Lung (tissue), 12 donors: Measurements from ENCODE around the gene TOMM40L. TPM values are rescaled to one million over a fixed set of nuclear protein-coding genes. Genes with fewer than 3 reads are reported as not detected.
A peak's percentile ranks its signal among the peaks of the same experiment; 100 is the strongest.

Experiments
- ATAC-seq: fragments of 200-7000 bp; cut with Tn5 transposase; one replicate; pipeline ENCODE4 v1.9.1; 2020; ENCODE audit warnings: moderate number of reproducible peaks; ENCODE audit not compliant: insufficient read depth, low FRiP score
- DNase-seq, 3 donors: peaks; one replicate each; pipeline ENCODE4 v3.0.0-alpha.2; 2013 to 2017
- H3K27ac ChIP-seq, 2 donors: one replicate each; pipeline ENCODE4 v1.5.1; 2013; ENCODE audit warnings: mild to moderate bottlenecking in 2 of 2, moderate library complexity in 2 of 2, control low read depth in 1 of 2, inconsistent platforms in 1 of 2, low read depth in 1 of 2, low read length in 1 of 2
- H3K27me3 ChIP-seq, 3 donors: one replicate each; pipeline ENCODE4 v1.5.1; 2013; ENCODE audit warnings: low read length in 2 of 3; ENCODE audit not compliant: control insufficient read depth in 3 of 3, insufficient read depth in 3 of 3
- H3K36me3 ChIP-seq, 4 donors: one replicate each; pipeline ENCODE4 v1.5.1; 2013; ENCODE audit warnings: low read length in 4 of 4, mild to moderate bottlenecking in 1 of 4, moderate library complexity in 1 of 4; ENCODE audit not compliant: control insufficient read depth in 4 of 4, insufficient read depth in 4 of 4
- H3K4me1 ChIP-seq, 5 donors: one replicate each; pipeline ENCODE4 v1.5.1; 2013; ENCODE audit warnings: low read length in 5 of 5, mild to moderate bottlenecking in 2 of 5, moderate library complexity in 1 of 5; ENCODE audit not compliant: control insufficient read depth in 5 of 5, insufficient read depth in 5 of 5
- H3K4me3 ChIP-seq: one replicate; pipeline ENCODE4 v1.5.1; 2013; ENCODE audit warnings: mild to moderate bottlenecking, control low read depth, moderate library complexity
- H3K9ac ChIP-seq, 2 donors: one replicate each; pipeline ENCODE4 v1.5.1; 2013; ENCODE audit warnings: low read length in 2 of 2, control low read depth in 1 of 2; ENCODE audit not compliant: insufficient read depth in 1 of 2
- H3K9me3 ChIP-seq, 4 donors: one replicate each; pipeline ENCODE4 v1.5.1; 2013; ENCODE audit warnings: low read length in 3 of 4, mild to moderate bottlenecking in 1 of 4, moderate library complexity in 1 of 4; ENCODE audit not compliant: control insufficient read depth in 4 of 4, insufficient read depth in 3 of 4
- CTCF ChIP-seq: IDR thresholded peaks from 2 replicates; pipeline ENCODE4 v1.5.1; 2012; ENCODE audit warnings: mild to moderate bottlenecking; ENCODE audit errors: control extremely low read depth, extremely low read depth
- WGBS, 2 donors: extraction: QIAGEN DNeasy Blood & Tissue Kit; methylation state at CpG; one replicate each; pipeline ENCODE4 v1.1.7; 2013; 5-methylcytosine and 5-hydroxymethylcytosine counted together
- polyA plus RNA-seq, 2 donors: library from polyadenylated mRNA; stranded (reverse); fragments of 200-250 nt; gene quantifications; one replicate each; pipeline ENCODE4 v1.2.1, GENCODE V29; 2013
- total RNA-seq, 2 donors: library from RNA; depleted of rRNA in 1 of 2; stranded (reverse); fragments of >200 nt in 1 of 2; gene quantifications; one replicate each; pipeline ENCODE4 v1.2.1, GENCODE V29; 2014 to 2021
- donor health status: control.
- donor health status: control.
- donor health status: Bipolar disorder and iron deficiency.
- donor health status: healthy.
- donor health status: DM: yes; HTN: yes; CAD: no.

Gene TOMM40L
- total and polyA plus RNA-seq, 4 donors: 4.9 to 13.0 (median 9.0) TPM

GRCh38 chr1:161225178-161225533 is 704 bp upstream of the TOMM40L start:
- H3K4me3 ChIP-seq: no peak overlapping the region
- peak overlapping the region; percentile 26 to 62 for H3K27ac ChIP-seq
- no peak overlapping the region for H3K9ac ChIP-seq
- TF ChIP-seq CTCF: no peak
- H3K9me3 ChIP-seq: no peaks in the 10 kb centered on the region
- DNase-seq (no peak), ATAC-seq (no peak)
- H3K36me3 ChIP-seq: peaks cover 9 to 20% (median 13%) of the 10 kb centered on the region in 4 donors
- H3K4me1 ChIP-seq: peaks cover 0 to 18% (median 3%) of the 10 kb centered on the region in 5 donors
- 76 to 79% methylated on average over 7 of the region's 7 CpGs for WGBS, 2 donors
- no peaks in the 10 kb centered on the region for H3K27me3 ChIP-seq

- TF ChIP-seq CTCF: no peak
- no peak for ATAC-seq
- no peak for DNase-seq
- Histone ChIP-seq H3K4me1 (peaks cover 0 to 18% (median 3%) of the 10 kb centered on the region in 5 donors), H3K27me3 (no peaks in the 10 kb centered on the region), H3K9ac (peak overlapping the region in 1 of 2 donors; percentile 26), H3K4me3 (peak overlapping the region; percentile 81), H3K9me3 (no peaks in the 10 kb centered on the region), H3K27ac (peak overlapping the region; percentile 9 to 49), H3K36me3 (peaks cover 11 to 24% (median 13%) of the 10 kb centered on the region in 4 donors)
- WGBS, 2 donors: 7% methylated on average over 15 of the region's 15 CpGs
These were observed 456 bp downstream of the TOMM40L start for GRCh38 chr1:161226320-161226711.

- H3K4me3 ChIP-seq: no peak overlapping the region
- 56 to 62% methylated on average over 3 of the region's 3 CpGs for WGBS, 2 donors
- ATAC-seq (no peak), DNase-seq (no peak)
- H3K27ac ChIP-seq: no peak overlapping the region
- no peaks in the 10 kb centered on the region for H3K27me3 ChIP-seq
- H3K4me1 ChIP-seq: peaks cover 0 to 18% (median 3%) of the 10 kb centered on the region in 5 donors
- H3K9me3 ChIP-seq: no peaks in the 10 kb centered on the region
- no peak overlapping the region for H3K9ac ChIP-seq
- peaks cover 11 to 24% (median 13%) of the 10 kb centered on the region in 4 donors for H3K36me3 ChIP-seq
- TF ChIP-seq CTCF: no peak
These were observed 899 bp downstream of the TOMM40L start for GRCh38 chr1:161226759-161227158.
